HG03457 (cell line): ENCODE data around the gene STKLD1.
A peak's percentile ranks its signal among the peaks of the same experiment; 100 is the strongest.

Experiments used
- ATAC-seq: cut with Tn5 transposase; IDR thresholded peaks from one replicate; pipeline ENCODE4 v1.9.1; 2021; ENCODE audit warnings: moderate number of reproducible peaks; ENCODE audit not compliant: unreplicated experiment

The STKLD1 gene

GRCh38 chr9:133344979-133345378, 31.2 kb upstream of the STKLD1 start:
- no peak for ATAC-seq

- ATAC-seq: no peak
Measured at GRCh38 chr9:133345596-133345995, 30.6 kb upstream of the STKLD1 start.

GRCh38 chr9:133346021-133346785, 30.0 kb upstream of the STKLD1 start:
- no peak for ATAC-seq

GRCh38 chr9:133347515-133347984, 28.6 kb upstream of the STKLD1 start:
- peak; percentile 32 for ATAC-seq

- ATAC-seq: peak; percentile 48
Measured at GRCh38 chr9:133347985-133348717, 28.0 kb upstream of the STKLD1 start, which contains the start of the genes MED22 and RPL7A. MED22 (minus strand) TSS chr9:133348131; CDS start chr9:133346662, 1,469 bp downstream. RPL7A (plus strand) TSS chr9:133348218; CDS start chr9:133348244, 26 bp downstream.

- ATAC-seq: no peak
Measured at GRCh38 chr9:133348718-133349573, 27.2 kb upstream of the STKLD1 start.

- ATAC-seq: no peak
Measured at GRCh38 chr9:133349965-133350616, 26.1 kb upstream of the STKLD1 start.

GRCh38 chr9:133351526-133351907, 24.6 kb upstream of the STKLD1 start:
- ATAC-seq: no peak

GRCh38 chr9:133351908-133352634, 24.1 kb upstream of the STKLD1 start:
- no peak for ATAC-seq

GRCh38 chr9:133352635-133353340, 23.4 kb upstream of the STKLD1 start:
- ATAC-seq: no peak

GRCh38 chr9:133353548-133353947, 22.6 kb upstream of the STKLD1 start:
- no peak for ATAC-seq

- ATAC-seq: no peak
Measured at GRCh38 chr9:133354766-133355165, 21.4 kb upstream of the STKLD1 start.

- ATAC-seq: no peak
Measured at GRCh38 chr9:133355881-133356357, 20.2 kb upstream of the STKLD1 start.

GRCh38 chr9:133356391-133357091, 19.6 kb upstream of the STKLD1 start, which contains the start of the genes SURF1 and SURF2:
SURF1 (minus strand) TSS chr9:133356487; CDS start chr9:133356453, 34 bp downstream.
SURF2 (plus strand) TSS chr9:133356550; CDS start chr9:133356593, 43 bp downstream.
- ATAC-seq: no peak

GRCh38 chr9:133357656-133358055, 18.5 kb upstream of the STKLD1 start:
- no peak for ATAC-seq

GRCh38 chr9:133359399-133360175, 16.6 kb upstream of the STKLD1 start:
- ATAC-seq: no peak
